DOHH2 (cell line): ENCODE results near the gene CAPN12.

Source experiments
- EZH2phosphoT487 ChIP-seq: fragments of 200-600 bp; sonication (generic); IDR thresholded peaks from 2 replicates; pipeline ENCODE4 v1.6.1; 2017; ENCODE audit warnings: borderline replicate concordance, mild to moderate bottlenecking, antibody characterized with exemption, low read length, moderate library complexity, mixed read lengths
- TF ChIP-seq, protein P1 (sequence below): fragments of 200-600 bp; sonication (generic); IDR thresholded peaks from one replicate; pipeline ENCODE4 v1.5.1; 2014; ENCODE audit warnings: antibody characterized with exemption, mild to moderate bottlenecking, low read depth, low read length; ENCODE audit not compliant: poor library complexity, severe bottlenecking

DNA sequence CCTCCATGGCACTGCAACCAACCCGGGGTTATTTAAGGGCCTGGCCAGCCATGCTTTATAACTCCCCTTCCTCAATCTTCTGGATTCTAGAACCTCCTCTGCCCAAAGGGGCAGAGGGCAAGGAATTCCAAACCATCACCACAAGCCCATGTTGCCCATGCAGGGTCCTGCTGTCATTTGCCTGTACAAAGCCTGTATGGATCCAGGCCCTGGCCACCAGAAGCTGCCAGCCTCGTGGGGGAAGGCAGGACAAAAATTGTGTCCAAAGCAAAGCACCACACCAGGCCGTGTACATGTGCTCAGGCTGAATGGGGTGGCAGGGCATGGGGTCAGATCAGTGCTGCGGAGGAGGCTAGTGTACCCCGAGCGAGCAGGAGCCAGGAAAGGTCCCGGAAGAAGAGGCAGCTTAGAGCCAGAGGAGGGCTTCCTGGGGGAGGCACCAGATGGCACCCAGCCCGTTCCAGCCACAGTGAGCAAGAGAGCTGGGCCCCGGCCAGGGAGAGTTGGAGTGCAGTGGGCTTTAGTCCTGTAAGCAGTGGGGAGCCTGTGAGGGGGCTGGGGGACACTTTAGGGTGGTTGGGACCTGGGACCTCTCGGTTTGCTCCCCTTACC lies 35.8 kb downstream of the CAPN12 start:
- TF ChIP-seq, protein P1, sequence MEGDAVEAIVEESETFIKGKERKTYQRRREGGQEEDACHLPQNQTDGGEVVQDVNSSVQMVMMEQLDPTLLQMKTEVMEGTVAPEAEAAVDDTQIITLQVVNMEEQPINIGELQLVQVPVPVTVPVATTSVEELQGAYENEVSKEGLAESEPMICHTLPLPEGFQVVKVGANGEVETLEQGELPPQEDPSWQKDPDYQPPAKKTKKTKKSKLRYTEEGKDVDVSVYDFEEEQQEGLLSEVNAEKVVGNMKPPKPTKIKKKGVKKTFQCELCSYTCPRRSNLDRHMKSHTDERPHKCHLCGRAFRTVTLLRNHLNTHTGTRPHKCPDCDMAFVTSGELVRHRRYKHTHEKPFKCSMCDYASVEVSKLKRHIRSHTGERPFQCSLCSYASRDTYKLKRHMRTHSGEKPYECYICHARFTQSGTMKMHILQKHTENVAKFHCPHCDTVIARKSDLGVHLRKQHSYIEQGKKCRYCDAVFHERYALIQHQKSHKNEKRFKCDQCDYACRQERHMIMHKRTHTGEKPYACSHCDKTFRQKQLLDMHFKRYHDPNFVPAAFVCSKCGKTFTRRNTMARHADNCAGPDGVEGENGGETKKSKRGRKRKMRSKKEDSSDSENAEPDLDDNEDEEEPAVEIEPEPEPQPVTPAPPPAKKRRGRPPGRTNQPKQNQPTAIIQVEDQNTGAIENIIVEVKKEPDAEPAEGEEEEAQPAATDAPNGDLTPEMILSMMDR: no peak
- TF ChIP-seq EZH2phosphoT487: no peak
